Measurements from ENCODE around the gene AKR1D1.
"Not testable (repeated sequence)": the region's sequence is repeated elsewhere in the genome, so short reads cannot be mapped to it uniquely, and the experiment has no call there.

The AKR1D1 gene

GRCh38 chr7:138076196-138076595, at the start of gene AKR1D1:
AKR1D1 (plus strand) TSS chr7:138076459; CDS start chr7:138076519, 60 bp downstream.
- DNase-seq, result no peak

GRCh38 chr7:138027100-138027499, 49.2 kb upstream of the AKR1D1 start:
- no peak for DNase-seq

- DNase-seq, result no peak
These were observed 47.1 kb upstream of the AKR1D1 start for GRCh38 chr7:138029126-138029525.

GRCh38 chr7:138029941-138030340, 46.3 kb upstream of the AKR1D1 start:
- DNase-seq, result no peak

- DNase-seq, result no peak
These were observed 45.4 kb upstream of the AKR1D1 start for GRCh38 chr7:138030679-138031351.

- DNase-seq, result no peak
These were observed 44.1 kb upstream of the AKR1D1 start for GRCh38 chr7:138032186-138032585.

GRCh38 chr7:138032770-138033169, 43.5 kb upstream of the AKR1D1 start:
- DNase-seq, result no peak

- DNase-seq, result no peak
These were observed 43.0 kb upstream of the AKR1D1 start for GRCh38 chr7:138033241-138033640.

- DNase-seq, result no peak
These were observed 40.1 kb upstream of the AKR1D1 start for GRCh38 chr7:138036135-138036534.

- DNase-seq, result not testable (repeated sequence)
These were observed 36.2 kb upstream of the AKR1D1 start for GRCh38 chr7:138040063-138040462.

GRCh38 chr7:138044897-138045296, 31.4 kb upstream of the AKR1D1 start:
- DNase-seq, result no peak

GRCh38 chr7:138047907-138048306, 28.4 kb upstream of the AKR1D1 start:
- DNase-seq, result no peak

- no peak for DNase-seq
These were observed 26.6 kb upstream of the AKR1D1 start for GRCh38 chr7:138049505-138050116.

GRCh38 chr7:138051712-138052247, 24.5 kb upstream of the AKR1D1 start:
- not testable (repeated sequence) for DNase-seq

GRCh38 chr7:138052696-138053095, 23.6 kb upstream of the AKR1D1 start:
- DNase-seq, result no peak

GRCh38 chr7:138055698-138056097, 20.6 kb upstream of the AKR1D1 start:
- DNase-seq, result not testable (repeated sequence)

GRCh38 chr7:138063400-138063799, 12.9 kb upstream of the AKR1D1 start:
- DNase-seq, result no peak

GRCh38 chr7:138064856-138065357, 11.4 kb upstream of the AKR1D1 start:
- DNase-seq, result no peak

- no peak for DNase-seq
These were observed 10.4 kb upstream of the AKR1D1 start for GRCh38 chr7:138065827-138066226.

- DNase-seq, result no peak
These were observed 9.3 kb upstream of the AKR1D1 start for GRCh38 chr7:138066954-138067394.

GRCh38 chr7:138067774-138068173, 8.5 kb upstream of the AKR1D1 start:
- DNase-seq, result no peak

- no peak for DNase-seq
These were observed 5.4 kb upstream of the AKR1D1 start for GRCh38 chr7:138070908-138071307.

GRCh38 chr7:138072726-138073125, 3.5 kb upstream of the AKR1D1 start:
- no peak for DNase-seq

- DNase-seq, result no peak
These were observed 2.1 kb upstream of the AKR1D1 start for GRCh38 chr7:138074121-138074520.

Measured in activated CD8-positive, alpha-beta memory T cell treated with anti-CD3 and anti-CD28 coated beads, Interleukin-2, amount 50 U/mL, for 48 hours (primary cell).